NB4 (cell line): ENCODE results near the gene KIF1A.

Experiments used
- MYC ChIP-seq: IDR thresholded peaks from 2 replicates; pipeline ENCODE4 v1.6.1; 2011; ENCODE audit warnings: low read depth, low read length
- POLR2A ChIP-seq: IDR thresholded peaks from 2 replicates; pipeline ENCODE4 v1.6.1; 2011; ENCODE audit warnings: mild to moderate bottlenecking; ENCODE audit not compliant: insufficient read length; ENCODE audit errors: extremely low read depth
- TF ChIP-seq, protein P1 (sequence below): IDR thresholded peaks from one replicate; pipeline ENCODE4 v1.5.1; 2012; ENCODE audit warnings: low read depth, low read length
- TF ChIP-seq, protein P2 (sequence below): IDR thresholded peaks from 2 replicates; pipeline ENCODE4 v1.6.1; 2011; ENCODE audit warnings: low read depth, low read length

DNA sequence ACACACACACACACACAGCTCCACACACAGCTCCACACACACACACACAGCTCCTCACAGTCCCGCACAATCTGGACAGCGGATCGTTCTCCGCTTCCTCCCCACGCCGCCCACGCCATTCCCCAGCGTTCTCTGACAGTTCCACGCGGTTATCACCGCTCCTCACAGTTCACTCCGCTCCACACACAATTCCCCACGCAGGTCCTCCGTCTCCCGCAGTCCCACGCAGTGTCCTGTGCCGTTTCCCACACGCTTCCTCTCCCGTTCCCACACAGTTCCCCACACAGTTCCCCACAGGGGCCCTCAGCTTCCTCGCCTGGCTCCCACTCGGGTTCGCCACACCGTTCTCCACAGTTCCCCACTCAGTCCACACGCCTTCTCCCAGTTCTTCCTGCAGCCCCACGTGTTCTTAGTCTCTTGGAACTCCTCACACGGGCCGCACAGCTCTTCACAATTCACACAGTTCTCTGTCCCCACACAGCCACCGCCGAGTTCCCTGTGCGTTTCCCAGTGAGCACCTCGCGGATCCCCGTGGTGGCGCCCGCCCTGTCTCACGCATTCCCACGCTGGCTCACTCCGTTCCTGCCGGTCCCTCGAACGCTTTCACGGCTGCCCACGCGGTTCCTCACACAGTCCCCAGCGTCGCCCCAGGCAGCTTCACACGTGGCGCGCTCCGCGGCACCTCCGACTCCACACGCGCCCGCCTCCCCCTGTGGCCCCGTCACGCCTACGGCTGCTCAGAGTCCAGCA, 38.4 kb downstream of the KIF1A start:
- TF ChIP-seq POLR2A (no peak), MYC (no peak)
- TF ChIP-seq, protein P1, sequence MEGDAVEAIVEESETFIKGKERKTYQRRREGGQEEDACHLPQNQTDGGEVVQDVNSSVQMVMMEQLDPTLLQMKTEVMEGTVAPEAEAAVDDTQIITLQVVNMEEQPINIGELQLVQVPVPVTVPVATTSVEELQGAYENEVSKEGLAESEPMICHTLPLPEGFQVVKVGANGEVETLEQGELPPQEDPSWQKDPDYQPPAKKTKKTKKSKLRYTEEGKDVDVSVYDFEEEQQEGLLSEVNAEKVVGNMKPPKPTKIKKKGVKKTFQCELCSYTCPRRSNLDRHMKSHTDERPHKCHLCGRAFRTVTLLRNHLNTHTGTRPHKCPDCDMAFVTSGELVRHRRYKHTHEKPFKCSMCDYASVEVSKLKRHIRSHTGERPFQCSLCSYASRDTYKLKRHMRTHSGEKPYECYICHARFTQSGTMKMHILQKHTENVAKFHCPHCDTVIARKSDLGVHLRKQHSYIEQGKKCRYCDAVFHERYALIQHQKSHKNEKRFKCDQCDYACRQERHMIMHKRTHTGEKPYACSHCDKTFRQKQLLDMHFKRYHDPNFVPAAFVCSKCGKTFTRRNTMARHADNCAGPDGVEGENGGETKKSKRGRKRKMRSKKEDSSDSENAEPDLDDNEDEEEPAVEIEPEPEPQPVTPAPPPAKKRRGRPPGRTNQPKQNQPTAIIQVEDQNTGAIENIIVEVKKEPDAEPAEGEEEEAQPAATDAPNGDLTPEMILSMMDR = no peak
- TF ChIP-seq, protein P2, sequence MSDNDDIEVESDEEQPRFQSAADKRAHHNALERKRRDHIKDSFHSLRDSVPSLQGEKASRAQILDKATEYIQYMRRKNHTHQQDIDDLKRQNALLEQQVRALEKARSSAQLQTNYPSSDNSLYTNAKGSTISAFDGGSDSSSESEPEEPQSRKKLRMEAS = no peak
